ENCODE measurements around the gene SLC35G2.

GRCh38 chr3:136831461-136831860, 12.5 kb downstream of the SLC35G2 start:
- TF ChIP-seq CTCF (conservative IDR thresholded peaks at IDR 0.05) (no peak), ZFX (IDR thresholded peaks at IDR 0.05) (no peak)

Data from C4-2B (cell line).